HG03575 (cell line): ENCODE measurements around the gene ZNF320.
"Not testable (repeated sequence)": the region's sequence is repeated elsewhere in the genome, so short reads cannot be mapped to it uniquely, and the experiment has no call there.

ENCODE experiments used
- ATAC-seq: cut with Tn5 transposase; IDR thresholded peaks from one replicate; pipeline ENCODE4 v1.9.1; 2021; ENCODE audit not compliant: unreplicated experiment, insufficient number of reproducible peaks, low FRiP score; ENCODE audit errors: extremely low read depth

ZNF320 gene

GRCh38 chr19:52923778-52924593, 26.6 kb upstream of the ZNF320 start:
- no peak for ATAC-seq

- no peak for ATAC-seq
These were observed 25.7 kb upstream of the ZNF320 start, which contains the start of gene ZNF888 for GRCh38 chr19:52922841-52923777. ZNF888 (minus strand) TSS chr19:52923428; CDS start chr19:52917873, 5,555 bp downstream.

DNA sequence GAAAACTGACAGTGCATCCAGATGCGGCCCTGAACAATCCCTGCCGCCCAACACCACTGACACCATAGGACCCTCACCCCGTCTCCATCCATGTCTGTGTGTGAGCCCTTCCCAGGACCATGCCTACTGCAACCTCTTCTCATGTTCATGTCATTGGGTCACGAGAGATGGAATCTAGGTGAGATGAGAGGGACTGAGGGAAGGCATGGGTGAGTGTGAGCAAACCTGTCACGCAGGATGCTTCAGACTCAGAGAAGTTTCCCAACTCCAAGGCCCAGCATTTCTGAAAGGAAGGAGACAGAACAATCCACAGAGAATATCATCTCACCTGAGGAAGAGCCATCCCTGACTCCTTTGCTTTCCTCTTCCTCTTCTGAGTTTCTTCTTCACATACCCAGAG, 20.1 kb upstream of the ZNF320 start:
- ATAC-seq: no peak

DNA sequence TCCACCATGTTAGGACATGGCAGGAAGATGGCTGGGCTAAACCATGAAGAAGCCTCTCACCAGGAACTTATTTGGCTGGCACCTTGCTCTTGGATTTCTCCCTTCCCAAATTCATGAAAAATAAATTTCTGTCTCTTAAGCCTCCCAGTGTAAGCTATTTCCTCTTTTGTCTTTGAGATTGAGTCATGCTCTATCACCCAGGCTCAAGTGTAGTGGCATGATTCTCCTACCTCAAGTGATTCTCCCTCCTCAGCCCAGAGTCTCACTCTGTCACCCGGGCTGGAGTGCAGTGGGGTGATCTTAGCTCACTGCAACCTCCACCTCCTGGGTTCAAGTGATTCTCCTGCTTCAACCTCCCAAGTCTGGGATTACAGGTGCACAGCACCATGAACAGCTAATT, 13.2 kb upstream of the ZNF320 start:
- ATAC-seq: no peak

- not testable (repeated sequence) for ATAC-seq
These were observed 6.8 kb upstream of the ZNF320 start for GRCh38 chr19:52904052-52904780.

GRCh38 chr19:52901842-52902241, 4.4 kb upstream of the ZNF320 start:
- ATAC-seq: no peak

DNA sequence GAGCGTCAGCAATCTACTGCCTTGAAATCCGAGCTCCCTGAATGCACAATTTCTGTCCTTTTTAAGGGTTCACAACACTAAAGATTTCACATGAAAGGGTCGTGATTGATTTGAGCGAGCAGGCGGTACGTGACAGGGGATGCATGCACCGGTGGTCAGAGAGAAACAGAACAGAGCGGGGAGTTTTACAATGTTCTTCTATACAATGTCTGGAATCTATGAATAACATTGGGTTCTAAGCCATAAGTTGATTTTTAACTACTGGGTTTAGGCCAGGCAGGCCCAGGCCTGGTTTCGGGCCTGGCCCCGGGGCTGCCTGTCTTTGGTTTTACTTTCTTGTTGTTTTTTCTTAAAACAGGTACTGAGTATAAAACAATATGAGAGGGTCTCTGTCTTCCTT, 1.2 kb upstream of the ZNF320 start:
- not testable (repeated sequence) for ATAC-seq

DNA sequence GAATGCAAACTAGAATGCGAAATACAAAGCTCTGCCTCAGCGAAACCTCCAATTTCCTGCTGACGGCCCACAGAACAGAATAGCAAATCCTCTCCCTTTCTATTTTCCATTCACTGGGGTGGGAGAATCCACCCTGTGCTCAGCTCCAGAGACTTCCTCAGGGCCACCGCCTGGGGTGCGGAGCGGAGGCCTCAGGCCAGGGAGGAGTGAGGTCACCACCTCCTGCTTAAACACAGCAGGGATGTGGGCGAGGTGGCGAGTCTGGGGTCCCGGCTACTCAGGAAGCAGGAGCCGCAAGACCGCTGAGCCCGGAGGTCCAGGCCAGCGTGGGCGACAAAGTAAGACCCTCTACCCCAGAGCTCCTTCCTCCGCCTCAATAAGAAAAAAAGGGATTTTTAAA, 666 bp upstream of the ZNF320 start:
- no peak for ATAC-seq

GRCh38 chr19:52896431-52897137, 851 bp downstream of the ZNF320 start:
- ATAC-seq: no peak

DNA sequence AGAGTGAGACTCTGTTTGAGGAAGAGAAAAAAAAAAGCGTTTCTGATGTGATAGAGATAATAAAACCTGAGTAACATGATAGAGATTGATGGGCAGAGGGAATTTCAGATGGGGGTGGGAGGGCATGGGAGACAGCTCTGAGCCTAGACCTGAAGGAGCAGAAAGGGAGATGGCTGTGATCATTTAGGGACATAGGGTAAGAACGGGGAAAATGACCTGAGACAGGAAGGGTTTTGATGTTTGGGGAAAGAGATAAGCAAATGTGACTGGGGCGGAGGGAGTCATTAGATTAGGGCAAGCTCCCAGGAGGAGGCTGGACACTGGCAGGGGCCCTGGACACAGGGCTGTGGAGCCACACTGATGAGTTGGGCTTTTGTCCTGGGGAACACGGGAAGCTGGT, 6.1 kb downstream of the ZNF320 start:
- no peak for ATAC-seq

- ATAC-seq: no peak
These were observed 7.5 kb downstream of the ZNF320 start for GRCh38 chr19:52889931-52890330.

- ATAC-seq: no peak
These were observed 8.4 kb downstream of the ZNF320 start for GRCh38 chr19:52889076-52889475.

DNA sequence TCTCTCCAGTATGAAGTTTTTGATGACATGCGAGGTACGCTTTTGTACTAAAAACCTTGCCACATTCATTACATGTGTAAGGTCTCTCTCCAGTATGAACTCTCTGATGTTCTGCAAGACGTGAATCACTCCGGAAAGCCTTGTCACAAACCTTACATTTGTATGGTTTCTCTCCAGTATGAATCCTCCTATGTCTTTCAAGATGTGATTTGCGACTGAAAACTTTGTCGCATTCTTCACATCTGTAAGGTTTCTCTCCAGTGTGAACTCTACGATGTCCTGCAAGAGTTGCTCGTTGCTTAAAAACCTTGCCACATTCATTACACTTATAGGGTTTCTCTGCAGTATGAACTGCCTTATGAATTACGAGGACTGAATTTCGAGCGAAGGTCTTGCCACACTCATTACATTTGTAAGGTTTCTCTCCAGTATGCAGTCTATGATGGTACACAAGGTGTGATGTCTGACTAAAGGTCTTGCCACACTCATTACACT, 16.5 kb downstream of the ZNF320 start:
- ATAC-seq: no peak

GRCh38 chr19:52872996-52873395, 24.4 kb downstream of the ZNF320 start:
- ATAC-seq: not testable (repeated sequence)

DNA sequence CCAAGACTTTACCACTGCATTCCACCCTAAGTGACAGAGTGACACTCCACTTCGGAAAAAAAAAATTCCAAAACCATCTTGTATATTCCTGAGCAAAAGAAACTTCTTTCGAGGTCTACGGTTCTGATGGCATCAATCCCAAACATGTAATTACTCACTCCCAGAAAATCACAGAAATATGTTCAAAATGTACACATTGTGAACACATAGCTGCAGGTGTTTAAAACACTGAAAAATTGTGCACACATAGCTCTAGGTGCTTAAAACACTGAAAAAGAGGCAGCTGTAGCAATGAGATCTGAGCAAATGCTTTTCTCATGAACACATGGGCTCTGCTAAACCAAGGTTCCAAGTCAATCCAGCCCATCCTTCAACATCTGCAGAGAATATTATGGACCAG, 26.0 kb downstream of the ZNF320 start:
- ATAC-seq: no peak

- not testable (repeated sequence) for ATAC-seq
These were observed 29.4 kb downstream of the ZNF320 start for GRCh38 chr19:52868031-52868430.

- peak; percentile 46 for ATAC-seq
These were observed 39.9 kb downstream of the ZNF320 start, which contains the start of gene ZNF468 for GRCh38 chr19:52857378-52858191. ZNF468 (minus strand) TSS chr19:52857619; CDS start chr19:52854272, 3,347 bp downstream.
